HG02943 (cell line): Measurements from ENCODE around the gene GDA.

ENCODE experiments used
- ATAC-seq: cut with Tn5 transposase; IDR thresholded peaks from one replicate; pipeline ENCODE4 v1.9.1; 2021; ENCODE audit warnings: mild to moderate bottlenecking, low read depth, moderate library complexity; ENCODE audit not compliant: unreplicated experiment

Gene GDA

DNA sequence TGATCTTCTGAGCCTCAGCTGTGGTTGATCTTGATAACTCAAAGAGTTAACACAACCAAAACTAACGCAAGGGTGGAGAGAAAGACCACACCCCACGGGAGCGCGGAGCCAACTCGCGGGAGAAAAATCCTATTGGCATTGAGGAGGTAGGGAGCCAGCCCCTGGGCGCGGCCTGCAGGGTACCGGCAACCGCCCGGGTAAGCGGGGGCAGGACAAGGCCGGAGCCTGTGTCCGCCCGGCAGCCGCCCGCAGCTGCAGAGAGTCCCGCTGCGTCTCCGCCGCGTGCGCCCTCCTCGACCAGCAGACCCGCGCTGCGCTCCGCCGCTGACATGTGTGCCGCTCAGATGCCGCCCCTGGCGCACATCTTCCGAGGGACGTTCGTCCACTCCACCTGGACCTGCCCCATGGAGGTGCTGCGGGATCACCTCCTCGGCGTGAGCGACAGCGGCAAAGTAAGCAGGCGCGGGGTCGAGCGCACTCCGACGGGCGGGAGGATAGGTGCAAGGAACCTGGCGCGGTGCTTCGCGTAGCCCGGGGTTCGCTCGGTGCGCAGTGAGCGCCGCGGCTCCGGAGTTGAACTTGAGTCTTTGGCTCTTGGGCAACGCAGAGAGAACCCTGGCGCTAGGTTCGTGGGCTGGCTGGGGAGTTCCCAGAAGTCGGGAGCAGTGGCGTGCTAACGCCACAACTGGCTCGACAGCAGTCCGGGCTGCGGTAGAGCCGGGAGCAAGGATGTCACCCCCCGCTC lies at the start of gene GDA:
GDA (plus strand) TSS at position 210 of the 745 bp plus-strand sequence; CDS start at position 330, 120 bp downstream.
- no peak for ATAC-seq

DNA sequence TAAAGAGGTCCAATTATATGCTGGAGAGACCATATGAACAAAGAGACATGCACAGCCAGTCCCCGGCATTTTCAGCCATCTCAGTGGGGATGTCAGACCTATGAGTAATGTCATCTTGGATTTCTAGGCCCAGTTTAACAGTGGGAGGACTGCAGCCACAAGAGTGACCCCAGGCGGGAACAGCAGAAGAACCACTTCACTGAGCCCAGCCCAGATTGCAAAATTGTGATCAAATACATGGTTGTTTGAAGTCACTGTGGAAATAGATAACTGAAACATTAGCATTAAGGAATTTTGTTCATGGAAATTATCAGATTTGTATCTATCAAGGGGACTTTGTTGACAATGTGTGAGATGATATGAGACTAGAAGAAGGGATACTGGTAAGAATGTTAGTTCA lies 46.7 kb upstream of the GDA start:
- no peak for ATAC-seq

DNA sequence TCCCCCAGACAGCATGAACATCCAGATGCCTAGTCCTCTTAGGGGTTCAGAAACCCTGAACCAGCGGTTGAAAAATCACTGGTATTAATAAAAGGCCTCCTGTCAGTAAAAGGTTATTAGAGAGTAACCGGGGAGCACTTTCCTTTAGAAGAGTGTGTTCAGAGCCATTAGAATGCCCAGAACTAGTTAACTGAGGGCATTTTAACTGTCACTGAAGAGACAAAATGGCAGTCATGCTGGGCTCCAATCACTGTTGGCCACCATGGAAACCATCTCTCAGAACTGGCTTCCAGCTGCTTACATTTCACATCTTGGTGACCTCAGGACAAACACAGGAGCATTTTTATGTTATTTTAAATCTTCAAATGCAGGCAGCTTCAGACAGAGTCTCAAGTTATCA lies 36.2 kb upstream of the GDA start:
- no peak for ATAC-seq

DNA sequence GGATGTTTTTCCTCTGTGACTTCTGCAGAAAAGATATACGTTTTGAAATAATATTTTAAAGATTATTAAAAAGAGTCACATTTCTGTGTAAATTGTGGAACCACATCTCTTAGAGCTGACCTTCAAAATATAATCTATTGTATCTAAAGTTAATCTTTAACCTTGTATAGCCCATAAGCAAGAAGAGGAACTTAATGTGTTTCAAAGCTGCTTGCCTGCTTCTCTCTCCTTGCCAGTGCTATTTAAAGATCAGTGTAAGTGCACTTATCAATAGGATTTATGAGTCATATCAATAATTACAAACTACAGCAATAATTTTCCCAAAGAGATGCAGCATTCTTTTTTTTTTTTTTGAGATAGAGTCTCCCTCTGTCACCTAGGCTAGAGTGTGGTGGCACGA lies 29.4 kb upstream of the GDA start:
- no peak for ATAC-seq

DNA sequence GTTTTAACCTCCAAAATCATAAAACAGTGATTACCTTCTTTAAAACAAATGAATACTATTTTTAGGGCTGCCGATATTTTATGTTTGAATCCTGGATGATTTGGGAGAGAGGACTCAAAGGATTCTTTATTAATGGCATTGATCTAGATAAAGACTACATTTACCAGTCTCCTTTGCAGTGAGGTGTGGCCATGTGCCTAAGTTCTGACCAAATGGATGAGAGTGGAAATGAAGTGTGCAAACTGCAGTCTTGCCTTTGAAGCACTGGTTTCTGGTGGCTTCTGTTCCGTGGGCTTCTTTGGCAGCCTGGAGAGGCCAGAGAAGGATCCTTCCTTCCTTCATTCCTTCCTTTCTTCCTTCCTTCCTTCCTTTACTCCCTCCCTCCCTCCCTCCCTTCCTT lies 24.3 kb upstream of the GDA start:
- no peak for ATAC-seq

DNA sequence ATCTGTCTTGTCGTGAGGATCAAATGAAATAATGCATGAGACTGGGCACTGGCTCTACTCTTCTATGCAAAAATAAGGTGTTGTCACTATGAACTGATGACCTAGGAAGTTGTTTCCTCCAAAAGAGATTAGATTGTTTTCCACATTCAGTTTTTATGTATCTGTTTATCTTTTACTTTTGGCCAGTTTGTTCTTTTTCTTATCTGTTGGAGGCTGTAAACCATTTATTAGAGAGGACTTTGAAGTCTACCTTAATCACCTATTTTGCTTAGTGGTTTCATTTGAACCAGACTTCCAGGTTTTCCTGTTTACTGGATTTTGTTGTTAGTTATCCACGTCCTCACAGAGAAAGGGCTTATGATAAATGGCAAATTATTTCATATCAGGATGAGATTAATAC lies 21.5 kb upstream of the GDA start:
- no peak for ATAC-seq

DNA sequence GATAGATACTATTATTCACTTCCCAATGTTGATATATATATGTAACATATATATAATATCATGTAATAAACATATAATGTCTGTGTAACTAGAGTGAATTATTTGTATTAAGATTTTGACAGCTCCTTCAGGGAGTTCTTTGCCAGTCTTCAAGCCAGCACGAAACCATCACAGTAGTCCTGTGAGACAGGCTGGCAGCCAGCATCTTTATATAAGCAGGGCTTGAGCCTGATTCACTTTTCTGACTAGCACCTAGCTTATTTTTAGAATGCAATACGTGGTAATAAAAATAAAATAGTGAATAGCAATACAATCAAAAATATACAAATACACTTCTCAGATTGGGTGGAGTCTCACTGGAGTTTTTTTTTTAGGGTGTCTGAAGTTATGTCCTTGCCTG lies 20.7 kb upstream of the GDA start:
- no peak for ATAC-seq

DNA sequence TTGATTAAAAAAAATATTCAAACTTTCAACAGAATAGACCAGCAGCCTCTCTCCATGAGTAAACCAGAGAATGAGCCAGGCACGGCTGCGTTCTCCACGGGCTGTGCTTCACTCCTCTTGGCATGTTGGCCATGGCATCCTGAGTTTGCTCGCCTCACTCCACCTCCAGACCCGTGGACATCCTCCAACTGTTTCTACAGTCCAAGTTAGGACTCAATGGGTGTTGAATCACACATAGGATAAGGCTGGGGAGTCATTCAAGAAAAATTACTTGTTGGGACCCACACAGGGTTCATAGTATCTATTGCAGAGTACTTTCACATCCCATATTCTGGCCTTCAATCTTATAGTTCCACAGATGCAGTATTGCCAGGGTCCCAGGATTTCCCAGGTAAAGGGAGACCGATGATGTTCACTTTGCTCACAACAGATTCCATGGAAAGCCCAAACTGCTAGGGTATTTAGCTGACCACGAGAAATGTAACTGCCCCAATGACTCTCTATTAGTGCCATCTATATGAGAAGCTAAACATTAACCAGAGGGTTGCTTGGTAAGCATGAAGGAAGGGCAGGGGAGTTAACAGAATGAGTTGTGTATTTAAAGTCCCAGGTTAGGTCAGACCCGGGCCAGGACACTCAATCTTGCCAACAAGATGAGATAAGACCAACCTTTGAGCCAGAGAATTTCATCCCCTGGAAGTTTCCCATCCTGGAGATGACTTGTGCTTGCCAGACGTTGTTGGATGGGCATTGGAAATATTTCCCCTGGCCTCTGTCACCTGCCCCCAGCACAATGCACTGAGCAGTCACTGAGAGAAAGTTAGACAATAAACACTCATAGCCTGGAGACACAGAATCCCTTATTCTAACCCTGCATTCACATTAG lies 19.7 kb upstream of the GDA start:
- ATAC-seq: no peak

DNA sequence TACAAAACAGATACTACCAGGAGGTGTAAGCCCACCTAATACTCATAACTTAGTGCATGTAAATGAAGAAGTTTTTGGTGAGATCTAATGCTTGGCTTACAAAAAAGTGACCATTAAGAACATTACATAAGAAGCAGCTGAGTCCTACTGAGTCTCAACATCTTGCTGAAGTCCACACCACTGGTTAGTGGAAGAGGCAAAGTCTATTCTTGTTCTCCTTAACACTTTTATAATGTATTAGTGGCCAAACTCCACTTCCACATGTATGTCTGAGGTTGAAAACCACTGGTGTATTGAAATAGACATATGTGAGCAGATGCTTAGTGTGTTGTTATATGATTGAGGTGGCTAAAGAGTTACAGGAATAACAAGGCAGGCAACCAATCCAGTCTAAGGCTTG lies 18.9 kb upstream of the GDA start:
- no peak for ATAC-seq

DNA sequence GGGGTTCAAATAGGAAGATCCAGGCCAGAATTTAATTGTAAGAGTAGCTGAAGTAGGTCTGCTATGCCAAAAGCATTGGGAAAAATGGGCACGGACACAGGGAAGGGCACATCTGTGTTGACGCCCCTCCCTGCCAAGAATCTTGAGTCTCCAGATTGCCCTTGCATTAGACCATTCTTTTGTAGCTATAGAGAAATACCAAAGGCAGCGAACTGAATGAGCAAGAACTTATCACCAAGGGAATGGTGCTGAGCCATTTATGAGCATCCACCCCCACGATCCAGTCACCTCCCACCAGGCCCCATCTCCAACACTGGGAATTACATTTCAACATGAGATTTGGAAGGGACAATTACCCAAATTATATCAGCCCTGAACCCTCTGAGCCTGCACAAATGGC lies 18.0 kb upstream of the GDA start:
- no peak for ATAC-seq

DNA sequence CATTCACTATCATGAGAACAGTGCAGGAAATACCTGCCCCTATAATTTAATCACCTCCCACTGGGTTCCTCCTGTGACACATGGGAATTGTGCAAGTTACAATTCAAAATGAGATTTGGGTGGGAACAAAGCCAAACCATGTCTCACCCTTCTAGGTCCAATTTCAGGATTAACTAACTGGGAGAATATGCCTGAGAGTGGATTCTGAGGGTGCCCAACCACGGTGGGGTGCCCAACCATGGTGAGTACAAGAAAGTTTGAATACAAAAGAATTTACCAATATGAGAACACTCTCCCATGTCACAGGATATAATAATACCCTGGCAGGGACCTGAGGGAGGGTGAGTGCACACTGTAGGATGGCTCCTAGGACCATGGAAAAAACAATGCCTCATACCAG lies 17.2 kb upstream of the GDA start:
- no peak for ATAC-seq

DNA sequence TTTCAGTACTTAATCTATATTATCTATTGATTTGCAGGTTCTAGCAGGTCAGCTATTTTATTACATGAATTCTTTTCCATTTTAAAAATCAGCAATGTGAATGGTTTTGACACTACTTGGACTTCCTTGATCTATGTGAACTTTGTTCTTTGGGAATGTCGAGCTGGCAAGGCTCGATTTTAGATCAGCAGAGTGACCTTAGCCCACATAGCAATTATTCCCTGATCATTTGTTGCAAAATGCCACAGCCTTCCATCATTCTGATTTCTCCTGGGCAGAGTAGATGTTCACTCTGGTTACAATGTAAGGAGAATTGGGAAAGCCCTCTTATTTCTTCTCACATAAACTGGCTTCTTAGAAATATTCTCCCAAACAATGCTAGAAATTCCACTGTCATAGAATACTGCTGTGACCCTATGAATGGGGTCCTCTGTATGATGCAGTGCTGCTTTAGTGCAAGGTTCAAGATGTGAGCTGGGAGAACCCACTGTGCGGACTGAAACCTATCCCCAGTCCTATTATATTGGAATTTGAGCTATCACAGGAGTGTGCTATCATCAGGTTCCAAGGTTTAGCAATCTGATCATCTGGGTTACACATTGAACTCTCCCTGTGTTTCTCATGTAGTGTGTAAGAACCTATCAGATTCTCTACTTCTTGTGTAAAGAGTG lies 15.7 kb upstream of the GDA start:
- no peak for ATAC-seq

DNA sequence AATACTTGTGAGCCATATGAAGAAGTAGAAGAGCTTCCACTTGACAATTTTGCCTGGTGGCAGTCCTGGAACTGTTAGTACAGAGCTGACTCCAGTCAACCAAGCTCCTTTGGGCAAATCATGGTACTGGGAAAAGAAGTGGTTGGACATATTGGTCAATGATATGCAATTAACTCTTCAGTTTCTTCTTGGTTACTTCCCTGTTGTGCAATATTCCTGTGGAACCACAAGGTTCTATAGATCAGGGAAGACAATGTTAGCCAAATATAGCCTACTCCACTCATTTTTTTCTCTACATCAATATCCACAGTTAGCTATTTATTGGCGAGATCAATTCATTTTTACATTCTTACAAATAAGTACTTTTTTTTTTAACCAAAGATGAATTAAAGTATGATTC lies 14.4 kb upstream of the GDA start:
- no peak for ATAC-seq

DNA sequence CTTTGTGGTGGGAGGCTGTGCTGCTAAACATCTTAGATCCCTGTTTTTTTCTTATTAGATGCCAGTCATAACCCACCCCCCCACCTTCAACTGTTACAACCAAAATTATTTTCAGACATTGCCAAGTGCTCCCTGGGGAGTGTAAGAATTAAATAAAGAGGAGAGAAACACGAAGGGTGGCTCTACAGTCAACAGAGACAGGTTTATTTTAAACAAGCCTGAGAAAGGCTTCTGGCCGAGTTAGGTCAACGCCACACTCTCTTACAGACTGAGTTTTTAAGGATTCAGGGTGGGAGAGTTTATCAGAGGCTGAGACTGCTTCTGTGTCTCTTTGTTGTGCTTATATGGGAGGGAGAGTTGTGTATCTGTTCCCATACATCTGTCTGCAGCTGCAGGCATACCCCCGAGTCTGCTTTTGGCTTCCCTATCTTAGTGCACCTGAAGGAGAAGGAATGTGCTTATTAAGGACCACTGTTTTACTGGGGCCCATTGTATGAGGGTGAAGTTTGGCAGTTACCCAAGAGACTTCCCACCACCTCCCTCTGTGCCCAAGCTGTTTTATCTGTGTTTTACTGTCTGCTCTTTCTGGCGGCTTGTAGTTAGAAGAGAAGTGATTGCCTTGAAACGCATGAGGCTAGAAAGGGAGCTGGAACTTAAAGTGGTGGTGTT lies 11.4 kb upstream of the GDA start:
- ATAC-seq: no peak

DNA sequence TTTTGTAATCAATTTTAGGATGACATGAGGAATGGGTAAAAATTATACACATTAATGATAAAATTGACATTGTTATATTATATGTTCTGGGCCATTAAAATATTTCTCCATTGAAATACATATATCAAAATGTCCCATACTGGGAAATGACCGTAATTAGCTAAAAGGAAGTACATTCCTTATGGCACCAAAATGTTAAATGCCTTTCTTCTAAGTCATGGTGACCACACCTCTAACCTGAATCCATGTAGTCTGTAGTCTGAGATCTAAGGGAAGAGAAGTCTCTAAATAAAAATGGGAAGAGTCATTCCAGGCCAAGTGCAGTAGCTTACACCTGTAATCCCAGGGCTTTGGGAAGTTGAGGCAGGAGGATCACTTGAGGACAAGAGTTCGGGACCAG lies 10.0 kb upstream of the GDA start:
- ATAC-seq: no peak

DNA sequence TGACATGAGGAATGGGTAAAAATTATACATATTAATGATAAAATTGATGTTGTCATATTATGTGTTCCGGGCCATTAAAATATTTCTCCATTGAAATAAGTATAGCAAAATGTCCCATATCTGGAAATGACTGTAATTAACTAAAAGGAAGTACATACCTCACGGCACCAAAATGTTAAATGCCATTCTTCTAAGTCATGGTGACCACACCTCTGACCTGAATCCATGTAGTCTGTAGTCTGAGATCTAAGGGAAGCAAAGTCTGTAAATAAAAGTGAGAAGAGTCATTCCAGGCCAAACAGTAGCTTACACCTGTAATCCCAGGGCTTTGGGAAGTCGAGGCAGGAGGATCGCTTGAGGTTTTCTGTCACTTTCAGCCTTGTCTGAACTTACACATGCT lies 8.7 kb upstream of the GDA start:
- no peak for ATAC-seq

DNA sequence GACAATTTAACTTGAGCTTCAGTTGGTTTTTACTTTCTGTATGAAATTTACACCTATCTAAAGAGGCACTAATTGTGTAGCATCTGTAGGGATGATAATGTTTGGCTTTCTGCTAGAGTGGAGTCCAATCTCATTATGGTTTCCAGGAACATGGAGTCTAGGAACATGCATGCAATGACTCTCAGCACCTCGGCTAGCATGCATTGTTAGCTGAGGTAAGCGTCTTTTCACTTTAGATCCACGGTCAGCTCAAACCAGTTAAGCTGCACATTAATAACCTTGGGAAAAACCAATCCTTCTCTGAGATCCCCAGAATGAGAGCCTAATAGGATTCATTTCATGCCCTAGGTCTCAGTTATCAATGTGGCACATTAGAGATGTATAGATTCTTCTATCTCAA lies 7.8 kb upstream of the GDA start:
- no peak for ATAC-seq

DNA sequence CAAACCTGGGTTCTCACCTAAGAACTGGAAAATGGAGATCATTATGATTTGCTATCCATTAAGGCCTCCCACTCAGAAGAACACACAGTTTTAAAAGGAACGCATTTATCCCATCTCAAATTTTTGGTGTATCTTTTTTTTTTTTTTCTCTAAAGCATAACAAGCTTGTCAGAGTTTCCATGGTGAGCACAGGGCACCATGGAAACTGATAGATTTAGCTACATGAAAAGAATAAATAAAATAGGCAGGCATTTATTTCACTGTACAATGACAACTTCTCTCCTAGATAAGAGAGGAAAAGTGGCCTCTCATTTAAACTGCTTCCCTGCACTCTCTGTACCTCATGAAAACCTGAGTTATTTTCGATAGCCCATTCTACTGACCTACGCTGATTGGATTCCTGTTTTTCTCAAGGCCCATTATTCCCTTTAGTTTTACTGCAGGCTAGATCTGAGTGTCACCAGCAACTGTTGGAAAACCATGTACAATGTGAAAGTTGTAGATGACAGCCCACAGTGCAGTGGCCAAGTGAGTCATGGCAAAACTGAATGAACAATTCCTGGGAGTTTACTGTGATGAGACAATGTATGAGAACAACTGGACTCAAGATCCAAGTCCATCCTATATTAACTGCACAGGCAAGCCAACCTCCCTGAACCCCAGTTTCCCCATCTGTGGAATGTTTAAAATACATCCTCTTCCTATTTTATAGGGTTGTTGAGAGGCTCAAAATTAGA lies 4.3 kb upstream of the GDA start:
- ATAC-seq: no peak

DNA sequence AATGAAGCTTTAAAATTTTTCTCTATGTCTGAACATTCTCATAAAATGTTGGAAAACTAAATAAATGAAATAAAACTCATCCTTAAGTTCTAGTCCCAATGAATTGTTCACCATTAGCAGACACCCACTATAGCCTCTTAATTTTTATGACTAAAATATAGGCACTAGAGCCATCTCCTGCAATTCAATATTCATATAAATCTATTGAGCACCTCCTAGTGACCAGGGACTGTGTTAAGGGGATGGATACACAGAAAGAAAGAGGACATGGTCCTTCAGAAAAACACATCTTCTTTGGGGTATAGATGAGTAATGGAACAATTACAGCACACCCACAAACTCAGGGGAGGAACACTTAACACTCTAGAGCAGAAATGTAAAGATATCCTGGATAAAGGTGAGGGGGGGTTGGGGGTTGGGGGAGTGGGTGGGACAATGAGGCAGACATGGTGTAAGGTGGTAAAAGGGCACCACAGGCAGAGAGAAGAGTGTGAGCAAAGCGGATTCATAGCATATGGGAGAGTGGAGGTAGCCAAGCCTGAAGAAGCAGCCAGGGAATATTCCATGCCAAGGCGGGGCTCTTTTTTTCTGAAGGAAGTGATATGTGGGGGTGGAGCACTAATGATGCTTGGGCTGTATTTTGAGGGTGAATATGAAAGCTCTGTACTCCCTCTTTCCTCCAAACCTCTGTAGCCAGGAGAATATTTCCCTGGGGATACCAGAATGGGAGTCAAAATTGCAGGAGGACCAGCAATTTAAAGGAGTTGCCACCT lies 3.3 kb upstream of the GDA start:
- ATAC-seq: no peak
